Measurements from ENCODE around the gene ACTR8. TPM values are rescaled to one million over a fixed set of nuclear protein-coding genes. Genes with fewer than 3 reads are reported as not detected.

Gene ACTR8
- total RNA-seq, 1 donor from 2014 or later, result 16.8 TPM

- DNase-seq (ENCODE audit: low read depth), result no peak
- FAIRE-seq, result no peak
- Histone ChIP-seq H3K36me3 (ENCODE audit: control insufficient read depth, insufficient read depth, low read length) (no peaks in the 10 kb centered on the region), H3K4me3 (ENCODE audit: low read depth, low read length) (no peak overlapping the region), H3K27me3 (ENCODE audit: control insufficient read depth, insufficient read depth, low read length) (no peaks in the 10 kb centered on the region)
- TF ChIP-seq CTCF (IDR thresholded peaks at IDR 0.05; ENCODE audit: insufficient read depth, low read length, severe bottlenecking), result no peak
These were observed 22.8 kb downstream of the ACTR8 start for GRCh38 chr3:53859178-53859577.

GRCh38 chr3:53858096-53858741 is 23.7 kb downstream of the ACTR8 start:
- FAIRE-seq (no peak), DNase-seq (ENCODE audit: low read depth) (no peak)
- Histone ChIP-seq H3K36me3 (ENCODE audit: control insufficient read depth, insufficient read depth, low read length) (no peaks in the 10 kb centered on the region), H3K27me3 (ENCODE audit: control insufficient read depth, insufficient read depth, low read length) (no peaks in the 10 kb centered on the region), H3K4me3 (ENCODE audit: low read depth, low read length) (no peak overlapping the region)
- no peak for TF ChIP-seq CTCF (IDR thresholded peaks at IDR 0.05; ENCODE audit: insufficient read depth, low read length, severe bottlenecking)

GRCh38 chr3:53856964-53857363 is 25.0 kb downstream of the ACTR8 start:
- H3K4me3 ChIP-seq (ENCODE audit: low read depth, low read length), result no peak overlapping the region
- H3K27me3 ChIP-seq (ENCODE audit: control insufficient read depth, insufficient read depth, low read length), result no peaks in the 10 kb centered on the region
- DNase-seq (ENCODE audit: low read depth) (no peak), FAIRE-seq (no peak)
- TF ChIP-seq CTCF (IDR thresholded peaks at IDR 0.05; ENCODE audit: insufficient read depth, low read length, severe bottlenecking), result no peak
- H3K36me3 ChIP-seq (ENCODE audit: control insufficient read depth, insufficient read depth, low read length), result no peaks in the 10 kb centered on the region

- DNase-seq (ENCODE audit: low read depth), result peak; percentile 38
- Histone ChIP-seq H3K36me3 (ENCODE audit: control insufficient read depth, insufficient read depth, low read length) (no peaks in the 10 kb centered on the region), H3K4me3 (ENCODE audit: low read depth, low read length) (no peak overlapping the region), H3K27me3 (ENCODE audit: control insufficient read depth, insufficient read depth, low read length) (peaks cover 9% of the 10 kb centered on the region)
- no peak for FAIRE-seq
- TF ChIP-seq CTCF (IDR thresholded peaks at IDR 0.05; ENCODE audit: insufficient read depth, low read length, severe bottlenecking), result no peak
These were observed 31.1 kb downstream of the ACTR8 start for GRCh38 chr3:53850895-53851294.

GRCh38 chr3:53849916-53850315 is 32.0 kb downstream of the ACTR8 start:
- H3K36me3 ChIP-seq (ENCODE audit: control insufficient read depth, insufficient read depth, low read length), result no peaks in the 10 kb centered on the region
- H3K27me3 ChIP-seq (ENCODE audit: control insufficient read depth, insufficient read depth, low read length), result peaks cover 11% of the 10 kb centered on the region
- DNase-seq (ENCODE audit: low read depth), result no peak
- no peak for TF ChIP-seq CTCF (IDR thresholded peaks at IDR 0.05; ENCODE audit: insufficient read depth, low read length, severe bottlenecking)
- no peak for FAIRE-seq
- no peak overlapping the region for H3K4me3 ChIP-seq (ENCODE audit: low read depth, low read length)

- TF ChIP-seq CTCF (IDR thresholded peaks at IDR 0.05; ENCODE audit: insufficient read depth, low read length, severe bottlenecking), result no peak
- FAIRE-seq (no peak), DNase-seq (ENCODE audit: low read depth) (no peak)
- no peak overlapping the region for H3K4me3 ChIP-seq (ENCODE audit: low read depth, low read length)
- peaks cover 11% of the 10 kb centered on the region for H3K27me3 ChIP-seq (ENCODE audit: control insufficient read depth, insufficient read depth, low read length)
- no peaks in the 10 kb centered on the region for H3K36me3 ChIP-seq (ENCODE audit: control insufficient read depth, insufficient read depth, low read length)
These were observed 35.1 kb downstream of the ACTR8 start for GRCh38 chr3:53846851-53847155.

Data from bronchial epithelial cell (primary cell).